Measurements from ENCODE around the gene MSRB3.

DNA sequence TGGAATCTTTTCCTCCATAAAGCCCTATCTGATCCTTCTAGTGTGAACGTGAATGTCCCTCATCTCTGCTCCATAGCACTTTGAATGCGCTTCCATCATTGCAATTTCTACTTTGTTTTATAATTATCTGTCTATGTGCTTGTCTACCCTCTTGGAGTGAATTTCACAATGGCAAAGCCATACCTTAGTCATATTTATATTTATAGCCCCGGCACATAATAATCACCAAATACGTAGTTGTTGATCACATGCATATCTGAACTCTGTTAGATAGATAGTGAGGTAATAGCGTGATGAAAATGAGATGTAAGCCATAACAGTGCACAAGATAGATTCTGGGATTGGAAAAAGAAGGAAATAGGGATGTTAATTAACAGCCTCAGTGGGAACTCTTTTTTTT lies 55.2 kb downstream of the MSRB3 start:
- TF ChIP-seq CTCF (IDR thresholded peaks at IDR 0.05; ENCODE audit: low read depth, low read length) (no peak), EZH2phosphoT487 (IDR thresholded peaks at IDR 0.05; ENCODE audit: low read depth) (no peak)
